ENCODE results near the gene TMEM130. TPM values are rescaled to one million over a fixed set of nuclear protein-coding genes. Genes with fewer than 3 reads are reported as not detected.

The TMEM130 gene
- total RNA-seq, 1 experiment from 2014 or later: 2.1 TPM

- H3K4me3 ChIP-seq: no peak overlapping the region
- H3F3A ChIP-seq (ENCODE audit: insufficient read depth, low read depth): 0 out of 2 replicates have a peak, but pooled peaks cover 3% of the 10 kb centered on the region
- no peaks in the 10 kb centered on the region for H3K27me3 ChIP-seq (ENCODE audit: insufficient read depth, low read depth)
- no peaks in the 10 kb centered on the region for H3K9me3 ChIP-seq (ENCODE audit: insufficient read depth, low read depth)
- BruUV-seq (replicated peaks): no TSS peak
- DNase-seq: no peak
- H2AFZ ChIP-seq: no peak overlapping the region
- TF ChIP-seq EZH2 (IDR thresholded peaks at IDR 0.05; ENCODE audit: low read depth) (no peak), CTCF (conservative IDR thresholded peaks at IDR 0.05) (no peak)
- POLR2A ChIA-PET (ENCODE audit: unreplicated experiment): no interaction called here
- H3K9me2 ChIP-seq (ENCODE audit: insufficient read depth): no peaks in the 10 kb centered on the region
- no peaks in the 10 kb centered on the region for H4K20me1 ChIP-seq (ENCODE audit: insufficient read depth)
- no peaks in the 10 kb centered on the region for H3K36me3 ChIP-seq (ENCODE audit: low read depth)
- H3K4me2 ChIP-seq: no peak overlapping the region
- CTCF ChIA-PET: interaction anchor here (0.5 to 0.6 kb wide), 4 partner anchors 39 to 70 kb away, joined by 3 to 8 read pairs (median 4); no protein-coding TSS in a partner anchor
- intact Hi-C loops (cut with micrococcal nuclease; ENCODE audit: unreplicated experiment): no loop called here
- no peaks in the 10 kb centered on the region for H3K79me2 ChIP-seq (ENCODE audit: low read depth)
- no peak overlapping the region for H3K27ac ChIP-seq
- H3K4me1 ChIP-seq (replicated peaks; ENCODE audit: insufficient read depth): no peaks in the 10 kb centered on the region
Observed at GRCh38 chr7:98833022-98833421, 36.8 kb downstream of the TMEM130 start.

- H3K9me3 ChIP-seq (ENCODE audit: insufficient read depth, low read depth): no peaks in the 10 kb centered on the region
- no peak for TF ChIP-seq EZH2 (IDR thresholded peaks at IDR 0.05; ENCODE audit: low read depth)
- peak; percentile 87 for TF ChIP-seq CTCF (conservative IDR thresholded peaks at IDR 0.05)
- POLR2A ChIA-PET (ENCODE audit: unreplicated experiment): interaction anchor here (0.6 kb wide), 1 partner anchor 126 kb away, joined by 4 read pairs; no protein-coding TSS in a partner anchor
- CTCF ChIA-PET: interaction anchor here (0.5 to 1.5 kb wide), 5 partner anchors 9 to 410 kb away, joined by 3 to 6 read pairs (median 4); no protein-coding TSS in a partner anchor
- peak in 1 of 2 experiments; percentile 38 for DNase-seq
- H3F3A ChIP-seq (ENCODE audit: insufficient read depth, low read depth): no peaks in the 10 kb centered on the region
- H4K20me1 ChIP-seq (ENCODE audit: insufficient read depth): no peaks in the 10 kb centered on the region
- no peaks in the 10 kb centered on the region for H3K36me3 ChIP-seq (ENCODE audit: low read depth)
- H3K4me3 ChIP-seq: no peak overlapping the region
- no peak overlapping the region for H3K27ac ChIP-seq
- BruUV-seq (replicated peaks): no TSS peak
- H2AFZ ChIP-seq: no peak overlapping the region
- no peaks in the 10 kb centered on the region for H3K9me2 ChIP-seq (ENCODE audit: insufficient read depth)
- H3K4me1 ChIP-seq (replicated peaks; ENCODE audit: insufficient read depth): no peaks in the 10 kb centered on the region
- H3K27me3 ChIP-seq (ENCODE audit: insufficient read depth, low read depth): no peaks in the 10 kb centered on the region
- no peak overlapping the region for H3K4me2 ChIP-seq
- no peaks in the 10 kb centered on the region for H3K79me2 ChIP-seq (ENCODE audit: low read depth)
- intact Hi-C loops (cut with micrococcal nuclease; ENCODE audit: unreplicated experiment): no loop called here
Observed at GRCh38 chr7:98831641-98832221, 38.1 kb downstream of the TMEM130 start.

GRCh38 chr7:98830972-98831548 is 38.8 kb downstream of the TMEM130 start:
- no peak overlapping the region for H3K4me2 ChIP-seq

More at GRCh38 chr7:98830972-98831548, 38.8 kb downstream of the TMEM130 start:
- Histone ChIP-seq H3K4me1 (replicated peaks; ENCODE audit: insufficient read depth) (no peaks in the 10 kb centered on the region), H3K27me3 (ENCODE audit: insufficient read depth, low read depth) (no peaks in the 10 kb centered on the region), H3K79me2 (ENCODE audit: low read depth) (no peaks in the 10 kb centered on the region), H2AFZ (no peak overlapping the region), H3K27ac (no peak overlapping the region), H3K9me2 (ENCODE audit: insufficient read depth) (no peaks in the 10 kb centered on the region), H3K4me3 (no peak overlapping the region), H3K9me3 (ENCODE audit: insufficient read depth, low read depth) (no peaks in the 10 kb centered on the region), H4K20me1 (ENCODE audit: insufficient read depth) (no peaks in the 10 kb centered on the region), H3F3A (ENCODE audit: insufficient read depth, low read depth) (no peaks in the 10 kb centered on the region), H3K36me3 (ENCODE audit: low read depth) (no peaks in the 10 kb centered on the region)
- TF ChIP-seq CTCF (conservative IDR thresholded peaks at IDR 0.05): no peak
- no peak for TF ChIP-seq EZH2 (IDR thresholded peaks at IDR 0.05; ENCODE audit: low read depth)
- ChIA-PET POLR2A (ENCODE audit: unreplicated experiment) (interaction anchor here (0.6 kb wide), 1 partner anchor 125 kb away, joined by 4 read pairs; no protein-coding TSS in a partner anchor), CTCF (interaction anchor here (0.5 to 1.5 kb wide), 6 partner anchors 9 to 410 kb away, joined by 3 to 11 read pairs (median 5); no protein-coding TSS in a partner anchor)
- DNase-seq: no peak
- intact Hi-C loops (cut with micrococcal nuclease; ENCODE audit: unreplicated experiment): no loop called here
- no TSS peak for BruUV-seq (replicated peaks)
